Keratinocyte (primary cell): ENCODE results near the gene PARD3B. TPM values are rescaled to one million over a fixed set of nuclear protein-coding genes. Genes with fewer than 3 reads are reported as not detected.

Experiments
- DNase-seq: peaks from one replicate; pipeline ENCODE4 v3.0.0-alpha.2; 2011; ENCODE audit warnings: low read depth, missing footprints, low spot score
- FAIRE-seq: peaks from 2 replicates; lab custom pipeline; 2011; peaks lifted over from hg19 to GRCh38; lab: Jason Lieb, UNC
- H2AFZ ChIP-seq: 2 replicates; pipeline ENCODE4 v1.6.0; 2012; ENCODE audit warnings: low read length, control low read depth, inconsistent platforms; ENCODE audit not compliant: control insufficient read depth
- H3K27ac ChIP-seq: 2 replicates; pipeline ENCODE4 v1.5.1; 2011; ENCODE audit warnings: low read length; ENCODE audit not compliant: control insufficient read depth, insufficient read depth
- H3K27me3 ChIP-seq: 3 replicates; pipeline ENCODE4 v1.6.0; 2011; ENCODE audit warnings: low read length; ENCODE audit not compliant: control insufficient read depth, insufficient read depth; ENCODE audit errors: extremely low read depth
- H3K36me3 ChIP-seq, 2 experiments: 2 replicates in 1 of 2; 3 replicates in 1 of 2; pipeline ENCODE4 v1.5.1; 2011; ENCODE audit warnings: low read length in 2 of 2, mild to moderate bottlenecking in 1 of 2; ENCODE audit not compliant: control insufficient read depth in 2 of 2, insufficient read depth in 2 of 2; ENCODE audit errors: extremely low read depth in 1 of 2
- H3K4me1 ChIP-seq: 3 replicates; pipeline ENCODE4 v1.5.1; 2011; ENCODE audit warnings: low read length; ENCODE audit not compliant: control insufficient read depth, insufficient read depth; ENCODE audit errors: extremely low read depth
- H3K4me2 ChIP-seq: 3 replicates; pipeline ENCODE4 v1.6.0; 2011; ENCODE audit warnings: low read depth, low read length; ENCODE audit not compliant: control insufficient read depth, insufficient read depth; ENCODE audit errors: extremely low read depth
- H3K4me3 ChIP-seq, 3 experiments: fragments of 200-600 bp in 1 of 3; sonication (generic) in 1 of 3; 2 replicates in 2 of 3; 3 replicates in 1 of 3; pipeline ENCODE4 v1.5.1; 2011 to 2016; ENCODE audit warnings: low read length in 3 of 3, mild to moderate bottlenecking in 3 of 3, control low read depth in 2 of 3, inconsistent platforms in 1 of 3, low read depth in 1 of 3, mixed read lengths in 1 of 3, mixed run types in 1 of 3, moderate library complexity in 1 of 3; ENCODE audit not compliant: control insufficient read depth in 2 of 3, insufficient read depth in 2 of 3; ENCODE audit errors: extremely low read depth in 1 of 3
- H3K79me2 ChIP-seq: 2 replicates; pipeline ENCODE4 v1.6.0; 2012; ENCODE audit warnings: low read length; ENCODE audit not compliant: control insufficient read depth, insufficient read depth
- H3K9ac ChIP-seq: 3 replicates; pipeline ENCODE4 v1.6.0; 2011; ENCODE audit warnings: low read length; ENCODE audit not compliant: control insufficient read depth, insufficient read depth; ENCODE audit errors: extremely low read depth
- H3K9me1 ChIP-seq: 3 replicates; pipeline ENCODE4 v1.6.0; 2011; ENCODE audit warnings: low read length; ENCODE audit not compliant: control insufficient read depth, insufficient read depth; ENCODE audit errors: extremely low read depth
- H3K9me3 ChIP-seq: 2 replicates; pipeline ENCODE4 v1.5.1; 2012; ENCODE audit warnings: low read depth, low read length; ENCODE audit not compliant: control insufficient read depth
- H4K20me1 ChIP-seq: 3 replicates; pipeline ENCODE4 v1.6.0; 2011; ENCODE audit warnings: low read length; ENCODE audit not compliant: control insufficient read depth, insufficient read depth; ENCODE audit errors: extremely low read depth
- CTCF ChIP-seq, 3 experiments: IDR thresholded peaks in 1 of 3; conservative IDR thresholded peaks in 1 of 3; optimal IDR thresholded peaks in 1 of 3; 2 replicates in 2 of 3; 3 replicates in 1 of 3; pipeline versions ENCODE3 to v1.5.1; 2011; ENCODE audit warnings: low read length in 3 of 3, mild to moderate bottlenecking in 3 of 3, moderate library complexity in 2 of 3, control low read depth in 1 of 3, inconsistent platforms in 1 of 3; ENCODE audit not compliant: insufficient read depth in 2 of 3; ENCODE audit errors: extremely low read depth in 1 of 3
- EZH2 ChIP-seq: IDR thresholded peaks from one replicate; pipeline ENCODE4 v1.6.1; 2012; ENCODE audit warnings: inconsistent platforms, mild to moderate bottlenecking, low read length, moderate library complexity
- dilution Hi-C: fragments of 300-500 bp; cut with MboI; formaldehyde crosslinking; loops from one replicate; pipeline ENCODE4 v1.7.0; 2020; ENCODE audit warnings: low sequenced_read_pairs; ENCODE audit not compliant: extremely low pct_ligation_motif_present
- polyA plus RNA-seq, 5 experiments: library from polyadenylated mRNA; depleted of rRNA in 3 of 5; stranded (reverse) in 3 of 5; stranded (forward) in 1 of 5; unstranded in 1 of 5; fragments of >200 nt; gene quantifications; 1 replicate in 1 of 5; 2 replicates in 3 of 5; 3 replicates in 1 of 5; pipeline versions ENCODE4 v1.2.1 to v1.2.3, GENCODE V29; 2011 to 2012; ENCODE audit warnings: missing spikeins in 2 of 5, low read depth in 1 of 5, low replicate concordance in 1 of 5

PARD3B gene
- polyA plus RNA-seq, 1 donor (not counting 4 experiments of a cell fraction or from before 2014, with no cell fraction given): 1.2 TPM

- no peak for TF ChIP-seq CTCF (optimal IDR thresholded peaks at IDR 0.05 in 1 of 3, IDR thresholded peaks at IDR 0.05 in 1 of 3, conservative IDR thresholded peaks at IDR 0.05 in 1 of 3; ENCODE audit: extremely low read depth in 1 of 3, insufficient read depth in 2 of 3, low read length in 3 of 3)
- no peak for TF ChIP-seq EZH2
Measured at GRCh38 chr2:204635478-204635877, 90.2 kb downstream of the PARD3B start.

DNA sequence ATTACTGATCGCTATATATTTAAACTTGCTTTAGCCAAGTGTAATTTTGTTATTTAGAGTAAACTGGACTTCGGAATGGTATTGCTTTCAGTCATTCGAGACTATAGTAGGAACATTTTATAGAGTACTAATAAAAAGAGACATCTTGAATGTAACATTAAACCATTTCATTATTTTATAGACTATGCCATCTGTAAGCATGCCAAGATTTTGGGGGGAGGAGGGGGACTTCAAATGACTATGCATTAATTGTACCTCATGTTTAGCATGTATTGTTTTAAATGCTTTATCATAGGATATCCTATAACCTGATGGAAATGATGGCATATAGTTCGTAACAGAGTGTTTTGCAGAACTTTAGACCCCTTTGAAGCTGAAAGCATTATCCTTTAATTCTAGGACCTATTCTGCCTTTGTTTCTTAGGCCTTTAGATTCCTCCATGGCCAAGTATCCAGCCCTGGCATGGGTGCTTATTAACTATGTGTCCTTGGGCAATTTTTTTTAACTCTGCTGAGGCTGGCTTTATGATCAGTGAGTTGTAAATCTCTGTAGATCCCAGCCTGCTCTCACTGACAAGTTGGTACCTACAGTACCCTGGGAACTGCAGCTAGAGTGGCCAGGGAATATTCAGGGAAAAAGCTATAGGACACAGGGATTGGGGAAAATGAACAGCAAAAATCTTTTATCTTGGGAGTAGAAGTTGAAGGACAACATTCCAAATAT is 93.4 kb downstream of the PARD3B start:
- Histone ChIP-seq H3K9me1 (no peaks in the 10 kb centered on the region), H3K27me3 (no peaks in the 10 kb centered on the region), H3K9ac (no peak overlapping the region), H3K4me2 (no peak overlapping the region), H4K20me1 (no peaks in the 10 kb centered on the region), H3K4me1 (no peaks in the 10 kb centered on the region), H3K27ac (no peak overlapping the region), H3K9me3 (no peaks in the 10 kb centered on the region), H3K36me3 (no peaks in the 10 kb centered on the region), H2AFZ (no peak overlapping the region), H3K79me2 (no peaks in the 10 kb centered on the region), H3K4me3 (no peak overlapping the region)
- FAIRE-seq (no peak), DNase-seq (no peak)
- TF ChIP-seq EZH2: no peak
- TF ChIP-seq CTCF (optimal IDR thresholded peaks at IDR 0.05 in 1 of 3, IDR thresholded peaks at IDR 0.05 in 1 of 3, conservative IDR thresholded peaks at IDR 0.05 in 1 of 3; ENCODE audit: extremely low read depth in 1 of 3, insufficient read depth in 2 of 3, low read length in 3 of 3): no peak
- dilution Hi-C loops: no loop called here

More at GRCh38 chr2:204635478-204635877, 90.2 kb downstream of the PARD3B start:
- Histone ChIP-seq H3K9me3 (no peaks in the 10 kb centered on the region), H3K27ac (no peak overlapping the region), H3K27me3 (no peaks in the 10 kb centered on the region), H3K4me1 (no peaks in the 10 kb centered on the region), H3K36me3 (no peaks in the 10 kb centered on the region), H4K20me1 (no peaks in the 10 kb centered on the region), H3K9ac (no peak overlapping the region), H3K9me1 (no peaks in the 10 kb centered on the region), H3K4me3 (no peak overlapping the region), H3K4me2 (no peak overlapping the region), H2AFZ (no peak overlapping the region), H3K79me2 (no peaks in the 10 kb centered on the region)
- dilution Hi-C loops: no loop called here
- FAIRE-seq: no peak
- DNase-seq: no peak
